ENCODE data around the gene JAKMIP3.
"Not testable (repeated sequence)": the region's sequence is repeated elsewhere in the genome, so short reads cannot be mapped to it uniquely, and the experiment has no call there.

The JAKMIP3 gene

DNA sequence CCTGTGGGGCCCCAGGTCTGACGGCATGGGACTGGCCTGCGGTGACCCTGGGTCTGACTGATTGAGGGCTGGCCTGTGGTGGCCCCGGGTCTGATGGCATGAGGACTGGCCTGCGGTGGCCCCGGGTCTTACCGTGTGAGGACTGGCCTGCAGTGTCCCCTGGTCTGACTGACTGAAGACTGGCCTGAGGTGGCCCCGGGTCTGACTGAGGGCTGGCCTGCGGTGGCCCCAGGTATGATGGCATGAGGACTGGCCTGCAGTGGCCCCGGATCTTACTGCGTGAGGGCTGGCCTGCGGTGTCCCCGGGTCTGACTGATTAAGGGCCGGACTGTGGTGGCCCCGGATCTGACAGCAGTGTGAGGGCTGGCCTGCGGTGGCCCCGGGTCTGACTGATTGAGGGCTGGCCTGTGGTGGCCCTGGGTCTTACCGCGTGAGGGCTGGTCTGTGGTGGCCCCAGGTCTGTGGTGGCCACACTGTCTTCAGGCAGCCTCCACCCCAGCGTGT lies 10.9 kb downstream of the JAKMIP3 start:
- CTCF ChIA-PET = no interaction called here
- TF ChIP-seq, protein P1, sequence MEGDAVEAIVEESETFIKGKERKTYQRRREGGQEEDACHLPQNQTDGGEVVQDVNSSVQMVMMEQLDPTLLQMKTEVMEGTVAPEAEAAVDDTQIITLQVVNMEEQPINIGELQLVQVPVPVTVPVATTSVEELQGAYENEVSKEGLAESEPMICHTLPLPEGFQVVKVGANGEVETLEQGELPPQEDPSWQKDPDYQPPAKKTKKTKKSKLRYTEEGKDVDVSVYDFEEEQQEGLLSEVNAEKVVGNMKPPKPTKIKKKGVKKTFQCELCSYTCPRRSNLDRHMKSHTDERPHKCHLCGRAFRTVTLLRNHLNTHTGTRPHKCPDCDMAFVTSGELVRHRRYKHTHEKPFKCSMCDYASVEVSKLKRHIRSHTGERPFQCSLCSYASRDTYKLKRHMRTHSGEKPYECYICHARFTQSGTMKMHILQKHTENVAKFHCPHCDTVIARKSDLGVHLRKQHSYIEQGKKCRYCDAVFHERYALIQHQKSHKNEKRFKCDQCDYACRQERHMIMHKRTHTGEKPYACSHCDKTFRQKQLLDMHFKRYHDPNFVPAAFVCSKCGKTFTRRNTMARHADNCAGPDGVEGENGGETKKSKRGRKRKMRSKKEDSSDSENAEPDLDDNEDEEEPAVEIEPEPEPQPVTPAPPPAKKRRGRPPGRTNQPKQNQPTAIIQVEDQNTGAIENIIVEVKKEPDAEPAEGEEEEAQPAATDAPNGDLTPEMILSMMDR (IDR thresholded peaks at IDR 0.05; ENCODE audit: control extremely low read depth, extremely low read depth, low read depth, missing control alignments) = no peak
- POLR2A ChIA-PET = no interaction called here
- no peak for DNase-seq (ENCODE audit: extremely low spot score)

DNA sequence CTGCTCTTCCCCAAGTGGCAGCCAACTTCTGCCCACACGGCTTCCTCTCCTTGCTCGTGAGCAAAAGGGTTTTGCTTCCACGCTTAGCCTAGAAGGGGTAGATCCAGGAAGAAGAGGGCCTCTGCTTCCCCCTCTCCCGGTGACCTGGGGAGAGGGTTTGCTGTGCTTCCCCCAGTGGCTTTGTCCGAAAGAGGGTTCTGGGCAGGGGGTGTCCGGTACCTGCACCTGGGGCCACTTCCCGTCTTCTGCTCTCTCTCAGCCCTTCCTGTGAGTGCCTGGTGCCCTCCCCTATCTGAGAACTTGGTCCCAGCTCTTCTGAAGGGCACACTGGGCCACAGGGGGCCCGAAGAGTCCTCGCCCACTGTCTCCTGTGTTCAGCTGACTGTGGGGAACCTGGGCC lies 11.3 kb downstream of the JAKMIP3 start:
- POLR2A ChIA-PET = no interaction called here
- TF ChIP-seq, protein P1 (IDR thresholded peaks at IDR 0.05; ENCODE audit: control extremely low read depth, extremely low read depth, low read depth, missing control alignments) = no peak
- CTCF ChIA-PET = no interaction called here
- no peak for DNase-seq (ENCODE audit: extremely low spot score)

DNA sequence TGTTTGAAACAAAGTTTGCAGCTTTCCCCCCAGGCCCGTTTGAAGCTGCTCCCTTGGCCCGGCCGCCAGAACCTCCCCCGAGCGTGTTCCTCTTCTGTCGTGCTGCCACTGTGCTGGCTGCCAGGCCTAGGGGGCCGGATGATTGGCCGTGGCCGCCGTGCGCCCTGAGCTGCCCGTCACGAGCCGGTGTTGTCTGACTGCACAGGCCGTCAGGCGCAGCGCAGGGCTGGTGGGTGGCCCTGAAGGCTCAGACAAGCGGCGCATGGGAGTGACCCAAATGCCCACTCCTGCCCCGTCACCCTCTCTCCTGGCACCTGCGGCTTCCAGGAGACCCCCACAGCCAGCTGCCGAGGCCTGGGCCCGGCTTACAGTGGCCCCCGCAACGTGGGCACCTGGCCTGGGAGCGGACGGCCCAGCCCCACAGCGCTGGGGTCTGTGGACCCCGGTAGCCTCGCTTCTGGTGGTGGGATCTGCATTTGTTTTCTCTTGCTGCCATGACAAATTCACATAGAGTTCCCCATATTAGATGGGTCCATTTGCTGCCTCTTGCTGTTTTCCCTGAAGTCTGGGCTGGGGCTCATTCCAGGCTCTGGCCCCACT lies 13.1 kb downstream of the JAKMIP3 start:
- ChIA-PET CTCF (no interaction called here), POLR2A (no interaction called here)
- TF ChIP-seq, protein P1 (IDR thresholded peaks at IDR 0.05; ENCODE audit: control extremely low read depth, extremely low read depth, low read depth, missing control alignments) = no peak
- DNase-seq (ENCODE audit: extremely low spot score) = no peak

DNA sequence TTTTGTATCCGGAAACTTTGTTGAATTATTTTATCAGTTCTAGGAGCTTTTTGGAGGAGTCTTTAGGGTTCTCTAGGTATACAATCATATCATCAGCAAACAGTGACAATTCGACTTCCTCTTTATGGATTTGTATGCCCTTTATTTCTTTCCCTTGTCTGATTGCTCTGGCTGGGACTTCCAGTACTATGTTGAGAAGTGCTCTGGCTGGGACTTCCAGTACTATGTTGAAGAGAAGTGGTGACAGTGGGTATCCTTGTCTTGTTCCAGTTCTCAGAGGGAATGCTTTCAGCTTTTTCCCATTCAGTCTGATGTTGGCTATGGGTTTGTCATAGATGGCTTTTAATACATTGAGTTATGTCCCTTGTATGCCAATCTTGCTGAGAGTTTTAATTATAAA lies 18.6 kb downstream of the JAKMIP3 start:
- POLR2A ChIA-PET = not testable (repeated sequence)

DNA sequence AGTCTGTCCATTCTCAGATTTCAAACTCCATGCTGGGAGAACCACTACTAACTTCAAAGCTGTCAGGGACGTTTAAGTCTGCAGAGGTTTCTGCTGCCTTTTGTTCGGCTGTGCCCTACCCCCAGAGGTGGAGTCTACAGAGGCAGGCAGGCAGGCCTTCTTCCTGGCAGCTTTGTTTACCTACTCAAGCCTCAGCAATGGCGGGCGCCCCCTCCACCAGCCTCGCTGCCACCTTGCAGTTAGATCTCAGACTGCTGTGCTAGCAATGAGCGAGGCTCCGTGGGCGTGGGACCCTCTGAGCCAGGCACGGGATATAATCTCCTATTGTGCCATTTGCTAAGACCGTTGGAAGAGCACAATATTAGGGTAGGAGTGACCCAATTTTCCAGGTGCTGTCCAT lies 27.5 kb downstream of the JAKMIP3 start:
- DNase-seq (ENCODE audit: extremely low spot score); POLR2A ChIA-PET; CTCF ChIA-PET: not testable (repeated sequence)

More for the DNA sequence above, 18.6 kb downstream of the JAKMIP3 start:
- DNase-seq (ENCODE audit: extremely low spot score); CTCF ChIA-PET: not testable (repeated sequence)

DNA sequence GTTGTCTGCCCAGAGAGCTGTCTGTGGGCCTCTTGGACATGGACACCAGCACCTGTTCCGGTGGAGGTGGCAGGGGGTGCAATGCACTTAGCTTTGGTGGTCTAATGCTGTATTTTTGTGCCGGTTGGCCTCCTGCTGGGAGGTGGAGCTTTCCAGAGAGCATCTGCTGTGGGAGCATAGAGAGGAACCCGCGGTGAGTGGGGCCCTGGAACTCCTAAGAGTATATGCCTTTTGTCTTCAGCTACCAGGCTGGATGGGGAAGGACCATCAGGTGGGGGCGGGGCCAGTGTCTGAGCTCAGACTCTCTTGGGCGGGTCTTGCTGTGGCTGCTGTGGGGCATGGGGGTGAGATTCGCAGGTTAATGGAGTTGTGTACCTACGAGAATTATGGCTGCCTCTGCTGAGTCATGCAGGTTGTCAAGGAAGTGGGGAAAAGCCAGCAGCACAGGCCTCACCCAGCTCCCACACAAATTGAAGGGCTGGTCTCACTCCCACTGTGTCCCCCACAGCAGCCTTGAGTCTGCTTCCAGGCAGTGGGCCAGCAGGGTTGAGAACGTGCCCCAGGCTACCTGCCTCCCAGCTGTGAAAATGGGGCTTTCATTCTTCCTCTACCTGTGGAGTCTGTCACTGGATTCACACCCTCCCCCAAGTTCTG lies 29.0 kb downstream of the JAKMIP3 start:
- POLR2A ChIA-PET = no interaction called here
- TF ChIP-seq, protein P1 (IDR thresholded peaks at IDR 0.05; ENCODE audit: control extremely low read depth, extremely low read depth, low read depth, missing control alignments) = no peak
- no peak for DNase-seq (ENCODE audit: extremely low spot score)
- CTCF ChIA-PET = interaction anchor here (1.2 kb wide), 1 partner anchor 9 kb away, joined by 3 read pairs; no protein-coding TSS in a partner anchor

DNA sequence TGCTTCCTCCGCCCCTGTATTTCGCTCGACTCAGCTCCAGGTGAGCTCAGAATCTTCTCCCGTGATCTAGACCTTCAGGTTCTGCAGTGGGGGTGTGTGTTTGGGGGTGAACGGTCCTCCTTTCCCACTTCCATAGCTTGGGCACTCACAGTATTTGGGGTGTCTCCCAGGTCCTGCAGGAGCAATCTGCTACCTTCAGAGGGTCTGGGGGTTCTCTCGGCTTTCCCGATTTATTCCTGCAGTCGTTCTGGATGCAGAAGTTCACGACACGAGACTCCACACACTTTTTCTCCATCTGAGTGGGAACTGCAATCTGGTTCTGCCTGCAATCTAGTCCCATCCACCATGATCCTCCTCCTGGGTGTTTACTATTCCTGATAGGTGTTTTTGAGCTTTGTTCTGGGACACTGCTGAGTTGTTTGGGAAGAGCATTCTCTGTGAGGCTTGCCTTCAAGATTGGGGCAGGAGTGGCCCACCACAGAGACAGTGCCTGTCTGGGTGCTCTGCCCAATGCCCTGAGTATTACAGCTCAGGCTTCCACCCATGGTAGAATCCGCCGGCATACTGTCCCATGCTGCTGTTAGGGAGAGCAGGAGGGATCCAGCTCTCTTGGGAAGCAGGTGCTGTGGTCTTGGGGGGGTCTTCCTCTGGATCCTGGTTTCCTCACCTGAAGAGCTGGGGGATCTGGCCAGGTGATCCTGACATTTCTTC lies 29.8 kb downstream of the JAKMIP3 start:
- TF ChIP-seq, protein P1 (IDR thresholded peaks at IDR 0.05; ENCODE audit: control extremely low read depth, extremely low read depth, low read depth, missing control alignments) = no peak
- POLR2A ChIA-PET = no interaction called here
- DNase-seq (ENCODE audit: extremely low spot score) = no peak
- CTCF ChIA-PET = interaction anchor here (1.2 kb wide), 1 partner anchor 8 kb away, joined by 3 read pairs; no protein-coding TSS in a partner anchor

Data from GM10248 (cell line).